HFF-Myc (cell line): ENCODE measurements around the gene PRDM11.

ENCODE experiments used
- DNase-seq: peaks from one replicate; pipeline ENCODE4 v3.0.0-alpha.2; 2011; ENCODE audit warnings: low read depth; ENCODE audit errors: extremely low read depth
- H3K4me3 ChIP-seq: replicated peaks from 2 replicates; pipeline ENCODE4 v1.5.1; 2011; ENCODE audit warnings: low read depth, mild to moderate bottlenecking, control low read depth, low read length
- TF ChIP-seq, protein P1 (sequence below): IDR thresholded peaks from 2 replicates; pipeline ENCODE4 v1.5.1; 2012; ENCODE audit warnings: mild to moderate bottlenecking, low read depth, low read length, control low read depth; ENCODE audit errors: missing control alignments

The PRDM11 gene

DNA sequence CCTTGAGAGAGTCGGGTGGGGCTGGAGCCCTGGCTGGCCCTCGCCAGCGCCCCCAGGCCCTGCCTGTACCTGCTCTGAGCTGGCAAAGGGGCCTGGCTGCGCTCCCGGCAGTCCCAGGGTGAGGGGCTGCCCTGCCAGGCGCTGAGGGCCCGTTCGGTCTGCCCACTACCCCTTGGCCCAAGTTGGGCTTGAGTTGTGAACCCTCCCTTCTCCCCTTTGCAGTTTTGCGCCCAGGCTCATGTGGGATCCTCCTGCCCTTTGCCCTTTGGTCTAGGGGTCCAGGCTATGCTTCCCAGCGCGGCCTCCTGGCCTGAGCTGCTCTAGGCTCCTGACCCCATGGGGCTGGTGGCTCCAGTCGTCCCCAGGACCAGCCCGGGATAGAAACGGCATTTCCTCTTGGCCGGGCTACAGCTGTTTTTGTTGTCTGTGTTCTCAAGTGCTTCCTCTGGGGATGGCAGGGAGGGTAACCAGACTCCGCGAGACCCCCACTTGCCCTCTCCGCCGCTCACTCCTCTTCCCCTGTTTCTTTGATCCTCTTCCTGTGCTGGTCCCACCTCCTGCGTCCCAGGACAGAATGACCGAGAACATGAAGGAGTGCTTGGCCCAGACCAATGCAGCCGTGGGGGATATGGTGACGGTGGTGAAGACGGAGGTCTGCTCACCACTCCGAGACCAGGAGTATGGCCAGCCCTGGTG is 34.9 kb downstream of the PRDM11 start:
- H3K4me3 ChIP-seq: peak overlapping the region; percentile 36
- TF ChIP-seq, protein P1, sequence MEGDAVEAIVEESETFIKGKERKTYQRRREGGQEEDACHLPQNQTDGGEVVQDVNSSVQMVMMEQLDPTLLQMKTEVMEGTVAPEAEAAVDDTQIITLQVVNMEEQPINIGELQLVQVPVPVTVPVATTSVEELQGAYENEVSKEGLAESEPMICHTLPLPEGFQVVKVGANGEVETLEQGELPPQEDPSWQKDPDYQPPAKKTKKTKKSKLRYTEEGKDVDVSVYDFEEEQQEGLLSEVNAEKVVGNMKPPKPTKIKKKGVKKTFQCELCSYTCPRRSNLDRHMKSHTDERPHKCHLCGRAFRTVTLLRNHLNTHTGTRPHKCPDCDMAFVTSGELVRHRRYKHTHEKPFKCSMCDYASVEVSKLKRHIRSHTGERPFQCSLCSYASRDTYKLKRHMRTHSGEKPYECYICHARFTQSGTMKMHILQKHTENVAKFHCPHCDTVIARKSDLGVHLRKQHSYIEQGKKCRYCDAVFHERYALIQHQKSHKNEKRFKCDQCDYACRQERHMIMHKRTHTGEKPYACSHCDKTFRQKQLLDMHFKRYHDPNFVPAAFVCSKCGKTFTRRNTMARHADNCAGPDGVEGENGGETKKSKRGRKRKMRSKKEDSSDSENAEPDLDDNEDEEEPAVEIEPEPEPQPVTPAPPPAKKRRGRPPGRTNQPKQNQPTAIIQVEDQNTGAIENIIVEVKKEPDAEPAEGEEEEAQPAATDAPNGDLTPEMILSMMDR: no peak
- DNase-seq: no peak

DNA sequence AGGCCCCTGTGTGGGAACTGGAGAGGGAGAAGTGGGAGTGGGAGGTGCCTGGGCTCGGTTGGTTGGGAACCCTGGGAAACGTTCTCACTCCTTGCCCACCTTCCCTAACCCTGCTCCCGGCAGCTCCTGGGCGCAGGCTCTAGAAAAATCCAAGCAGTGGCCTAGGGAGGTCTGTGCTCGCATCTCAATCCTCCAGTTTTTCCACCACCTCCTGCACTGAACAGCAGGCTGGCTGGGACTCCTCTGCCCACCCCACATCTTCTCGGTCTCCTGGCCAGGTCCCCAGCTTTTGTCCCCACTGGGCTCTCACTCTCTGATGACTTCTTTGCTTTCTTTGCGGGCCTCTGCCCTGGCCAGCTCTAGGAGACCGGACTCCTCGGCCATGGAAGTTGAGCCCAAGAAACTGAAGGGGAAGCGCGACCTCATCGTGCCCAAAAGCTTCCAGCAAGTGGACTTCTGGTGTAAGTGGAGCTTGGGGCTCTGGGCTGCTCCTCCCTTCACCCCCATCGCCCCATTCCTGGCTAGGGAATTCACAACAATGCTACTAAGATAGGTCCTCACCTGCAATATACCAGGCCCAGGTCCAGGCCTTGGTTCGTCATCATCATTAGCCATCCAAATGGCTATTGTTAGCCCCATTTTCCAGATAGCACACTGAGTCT is 35.6 kb downstream of the PRDM11 start:
- TF ChIP-seq, protein P1: no peak
- no peak overlapping the region for H3K4me3 ChIP-seq
- no peak for DNase-seq

DNA sequence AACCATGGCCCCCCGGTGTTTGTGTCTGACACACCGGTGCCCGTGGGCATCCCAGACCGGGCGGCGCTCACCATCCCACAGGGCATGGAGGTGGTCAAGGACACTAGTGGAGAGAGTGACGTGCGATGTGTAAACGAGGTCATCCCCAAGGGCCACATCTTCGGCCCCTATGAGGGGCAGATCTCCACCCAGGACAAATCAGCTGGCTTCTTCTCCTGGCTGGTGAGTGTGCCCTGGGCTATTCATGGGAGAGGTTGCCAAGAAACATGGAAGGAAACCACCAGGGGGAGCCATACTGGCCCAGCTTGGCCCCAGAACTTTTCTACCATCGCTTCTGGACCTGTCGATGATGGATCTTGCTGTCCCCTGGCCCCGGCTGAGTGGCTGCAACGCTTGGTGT is 36.5 kb downstream of the PRDM11 start:
- TF ChIP-seq, protein P1: peak; percentile 67
- DNase-seq: no peak
- no peak overlapping the region for H3K4me3 ChIP-seq

DNA sequence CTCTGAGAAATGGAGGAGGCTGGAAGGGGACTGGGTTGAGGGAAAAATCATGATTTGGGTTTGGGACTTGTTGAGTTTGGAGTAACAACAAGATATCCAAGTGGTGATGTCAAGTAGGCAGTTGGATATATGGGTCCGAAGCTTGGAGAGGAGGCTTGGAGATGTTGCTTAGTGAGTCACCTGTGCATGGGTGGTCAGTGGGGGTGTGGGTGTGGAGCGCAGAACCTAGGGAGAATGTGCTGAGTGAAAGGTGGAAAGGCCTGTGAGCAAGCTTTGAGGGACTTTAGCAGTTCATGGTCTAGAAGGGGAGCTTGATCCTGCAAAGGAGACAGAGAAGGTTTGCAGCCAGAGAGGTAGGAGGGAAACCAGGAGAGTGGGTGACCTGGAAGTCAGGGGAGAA is 38.2 kb downstream of the PRDM11 start:
- no peak overlapping the region for H3K4me3 ChIP-seq
- DNase-seq: no peak
- TF ChIP-seq, protein P1: no peak

DNA sequence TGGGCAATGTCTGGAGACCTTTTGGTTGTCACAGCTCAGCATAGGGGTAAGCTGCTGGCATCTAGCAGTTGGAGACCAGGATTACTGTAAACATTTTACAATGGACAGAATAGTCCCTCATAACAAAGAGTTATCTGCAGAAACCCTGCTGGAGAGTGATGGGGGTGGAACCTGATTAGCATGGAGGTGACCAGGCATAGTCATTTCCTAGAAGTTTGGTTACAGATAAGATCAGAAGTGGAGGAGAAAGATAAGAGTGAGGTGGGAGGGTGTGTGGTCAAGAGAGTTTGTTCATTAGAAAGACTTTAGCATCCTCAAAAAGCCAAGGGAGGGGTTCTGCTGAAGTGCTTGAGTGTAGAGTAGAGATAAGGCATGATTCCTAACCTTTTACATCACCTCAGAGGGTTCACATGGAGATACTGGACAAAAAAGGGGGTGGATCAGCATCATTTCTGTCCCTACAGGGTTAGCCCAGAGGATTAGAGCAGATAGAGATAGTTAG is 38.8 kb downstream of the PRDM11 start:
- TF ChIP-seq, protein P1: no peak
- no peak overlapping the region for H3K4me3 ChIP-seq
- no peak for DNase-seq

DNA sequence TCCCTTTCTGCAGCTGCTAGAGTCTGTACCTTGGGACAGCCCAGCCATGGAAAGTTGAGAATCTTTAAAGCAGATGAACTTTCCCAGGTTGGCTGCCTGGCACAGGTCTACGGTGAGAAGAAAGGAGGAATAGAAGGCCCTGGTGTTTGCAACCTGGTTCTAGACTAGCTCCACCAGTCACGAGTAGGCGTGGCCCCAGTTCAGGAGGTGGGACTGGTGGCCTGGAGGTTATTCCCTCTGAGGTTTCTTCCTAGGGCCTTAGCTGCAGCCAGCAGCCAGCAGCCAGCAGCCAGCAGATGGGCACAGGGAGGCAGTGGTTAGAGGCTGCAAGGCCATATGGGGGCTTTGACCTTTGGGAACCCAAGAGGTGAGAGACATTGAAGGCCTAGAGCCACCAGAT is 40.9 kb downstream of the PRDM11 start:
- no peak overlapping the region for H3K4me3 ChIP-seq
- TF ChIP-seq, protein P1: no peak
- no peak for DNase-seq
